Activated CD8-positive, alpha-beta memory T cell treated with anti-CD3 and anti-CD28 coated beads, Interleukin-2, amount 10 ng/mL, durations not matched to agents 7 days and 5 days (primary cell): ENCODE results near the gene ERC2. TPM values are rescaled to one million over a fixed set of nuclear protein-coding genes. Genes with fewer than 3 reads are reported as not detected.

Experiments used
- ATAC-seq: fragments of 150-1000 bp; cut with Tn5 transposase; one replicate; pipeline ENCODE4 v1.10.0; 2021; ENCODE audit warnings: moderate library complexity
- CTCF ChIA-PET: fragments of 350-600 bp; sonication (Branson Sonifier 250); formaldehyde crosslinking; loops from one replicate; lab custom pipeline; 2021; ENCODE audit warnings: antibody characterized with exemption; lab: Charles Lee
- DNase-seq: peaks from one replicate; pipeline ENCODE4 v3.0.0-alpha.2; 2020
- H3K27ac Mint-ChIP-seq: one replicate; pipeline ENCODE4 v1.8.0; 2021; ENCODE audit warnings: mild to moderate bottlenecking, mixed read lengths
- H3K27me3 Mint-ChIP-seq: one replicate; pipeline ENCODE4 v1.8.0; 2021; ENCODE audit warnings: mixed read lengths
- H3K36me3 Mint-ChIP-seq: one replicate; pipeline ENCODE4 v1.8.0; 2021; ENCODE audit warnings: mild to moderate bottlenecking, mixed read lengths
- H3K4me1 Mint-ChIP-seq: one replicate; pipeline ENCODE4 v1.8.0; 2021; ENCODE audit warnings: mixed read lengths
- H3K4me3 Mint-ChIP-seq: one replicate; pipeline ENCODE4 v1.8.0; 2021; ENCODE audit warnings: mild to moderate bottlenecking, moderate library complexity, mixed read lengths
- H3K9me3 Mint-ChIP-seq: one replicate; pipeline ENCODE4 v1.8.0; 2022; ENCODE audit warnings: low read depth, mixed read lengths
- total RNA-seq, 2 experiments: library from RNA; stranded (reverse); gene quantifications; one replicate each; pipeline ENCODE4 v1.2.3, GENCODE V29; 2021

ERC2 gene
- total RNA-seq, 2 experiments from 2014 or later: not detected

DNA sequence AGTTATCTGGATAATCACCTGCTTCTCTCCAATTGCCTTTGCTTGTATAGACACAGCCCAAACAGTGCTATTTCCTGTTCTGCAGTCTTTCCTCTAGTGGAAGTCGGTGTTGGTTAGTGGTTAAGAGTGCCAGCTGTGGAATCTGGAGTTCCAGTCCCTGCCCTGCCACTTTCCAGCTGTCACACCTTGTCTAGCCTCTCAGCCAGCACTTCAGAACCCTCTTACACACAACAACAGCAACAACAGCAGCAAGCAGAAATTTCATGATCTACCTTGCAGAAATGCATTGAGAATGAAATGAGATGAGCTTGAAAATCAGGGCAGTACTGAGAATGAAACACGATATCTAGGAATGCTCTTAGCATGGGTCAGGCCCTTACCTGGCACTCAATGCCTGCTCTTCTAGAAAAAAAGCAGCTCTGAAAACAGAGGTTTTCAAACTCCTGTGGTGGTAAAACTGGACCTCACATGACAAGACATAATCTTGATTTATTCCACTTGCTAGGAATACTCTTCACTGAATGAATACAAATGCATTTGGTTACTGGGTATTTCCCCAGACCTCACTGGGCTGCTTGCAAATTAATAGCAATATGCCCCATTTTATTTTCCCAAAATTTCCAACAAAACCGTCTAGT, 977.9 kb downstream of the ERC2 start:
- Mint-ChIP-seq H3K27me3 (peaks cover 50% of the 10 kb centered on the region), H3K4me3 (no peak overlapping the region), H3K27ac (no peak overlapping the region), H3K9me3 (no peaks in the 10 kb centered on the region), H3K36me3 (no peaks in the 10 kb centered on the region), H3K4me1 (peaks cover 12% of the 10 kb centered on the region)
- ATAC-seq (no peak), DNase-seq (no peak)
- CTCF ChIA-PET: no interaction called here

DNA sequence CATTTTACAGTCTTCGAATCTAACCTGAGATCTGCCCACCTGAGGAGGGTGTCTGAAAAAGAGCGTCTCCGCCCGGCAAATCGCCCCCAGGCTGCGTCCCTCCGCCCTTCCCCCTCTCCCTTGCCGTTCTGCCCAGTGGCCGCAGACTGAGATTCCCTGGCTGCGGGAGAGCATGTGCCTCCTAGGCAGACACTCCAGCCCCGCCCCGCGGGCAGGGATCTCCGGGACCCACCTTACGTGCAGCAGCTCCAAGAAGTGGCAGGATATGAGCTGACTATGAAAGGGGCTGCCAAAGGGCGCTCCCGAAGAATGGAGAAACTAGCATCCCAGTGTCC, 978.5 kb downstream of the ERC2 start:
- no peaks in the 10 kb centered on the region for H3K9me3 Mint-ChIP-seq
- H3K36me3 Mint-ChIP-seq: no peaks in the 10 kb centered on the region
- CTCF ChIA-PET: no interaction called here
- no peak overlapping the region for H3K4me3 Mint-ChIP-seq
- H3K4me1 Mint-ChIP-seq: peaks cover 12% of the 10 kb centered on the region
- no peak overlapping the region for H3K27ac Mint-ChIP-seq
- ATAC-seq: no peak
- no peak for DNase-seq
- peaks cover 55% of the 10 kb centered on the region for H3K27me3 Mint-ChIP-seq

DNA sequence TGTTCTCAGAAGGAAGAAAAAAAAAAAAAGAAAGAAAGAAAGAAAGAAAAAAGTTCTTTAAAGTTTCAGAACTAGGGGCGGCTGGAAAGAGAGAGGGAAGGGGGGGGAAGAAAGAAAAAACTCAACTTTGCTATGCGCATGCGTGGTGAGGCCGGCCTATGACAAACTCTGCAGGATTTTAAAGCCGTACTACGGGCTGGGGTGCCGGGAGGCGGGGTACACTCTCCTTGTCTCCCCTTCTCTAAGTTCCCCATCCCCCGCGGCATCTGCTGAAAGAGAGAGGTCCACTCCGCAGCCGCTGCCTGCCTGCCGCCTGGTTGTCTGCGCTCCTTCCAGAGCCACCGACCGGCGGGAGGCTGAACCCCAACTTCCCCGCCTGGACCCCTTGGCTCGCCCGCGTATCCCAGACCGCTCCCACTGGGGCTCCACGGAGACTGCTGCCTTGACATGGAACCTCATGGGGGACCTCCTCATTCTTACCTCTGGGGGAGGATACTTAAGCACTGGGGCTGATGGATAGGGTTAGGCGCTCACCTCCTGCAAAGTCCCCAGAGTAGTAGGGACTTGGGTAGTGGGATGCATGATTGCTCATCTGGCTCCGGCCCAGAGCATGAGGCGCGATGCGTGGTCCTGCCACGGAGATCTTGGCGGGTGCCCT, 979.7 kb downstream of the ERC2 start:
- Mint-ChIP-seq H3K27me3 (peaks cover 67% of the 10 kb centered on the region), H3K4me3 (peak overlapping the region; percentile 28), H3K4me1 (peaks cover 12% of the 10 kb centered on the region), H3K9me3 (no peaks in the 10 kb centered on the region), H3K27ac (no peak overlapping the region), H3K36me3 (no peaks in the 10 kb centered on the region)
- CTCF ChIA-PET: no interaction called here
- DNase-seq (no peak), ATAC-seq (no peak)

DNA sequence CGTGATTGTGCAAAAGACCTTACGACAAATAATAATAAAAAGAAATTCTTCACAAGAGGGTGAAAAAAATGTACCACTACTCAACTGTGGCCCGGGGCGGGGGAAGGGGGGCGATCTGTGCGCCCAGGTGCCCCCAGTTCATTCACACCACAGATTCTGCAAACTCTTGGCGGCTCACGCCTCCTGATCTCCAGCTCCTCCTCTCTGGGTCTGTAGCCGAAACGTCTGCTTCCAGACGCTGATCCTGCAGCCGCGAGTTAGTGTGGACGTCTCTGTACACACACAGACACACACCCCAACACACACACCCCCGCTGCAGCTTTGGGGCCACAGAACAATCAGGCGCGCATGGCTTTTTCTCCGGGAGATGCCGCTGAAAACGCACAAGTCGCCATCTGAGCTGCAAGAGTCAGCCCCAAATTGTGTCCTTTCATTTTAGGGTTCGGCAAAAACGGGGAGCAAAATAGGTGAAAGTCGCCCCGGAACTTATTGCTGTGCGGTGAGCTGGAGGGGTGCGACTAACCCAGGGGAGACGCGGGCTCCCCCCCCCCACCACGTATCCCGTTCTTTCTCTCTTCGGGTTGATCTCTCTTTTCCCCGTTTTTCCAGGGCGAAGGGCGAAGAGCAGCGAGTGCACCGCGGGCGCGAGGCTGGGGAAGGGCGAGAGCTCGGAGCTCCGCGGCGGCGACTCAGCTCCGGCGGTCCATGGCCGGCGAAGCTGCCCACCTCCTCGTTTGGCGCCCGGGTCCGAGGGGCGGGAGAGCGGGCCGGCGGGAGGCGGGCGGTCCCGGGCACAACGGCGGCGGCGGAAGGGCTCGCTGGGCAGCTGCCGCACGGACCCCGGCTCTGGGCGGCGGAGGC, 980.7 kb downstream of the ERC2 start:
- no peak for ATAC-seq
- DNase-seq: no peak
- Mint-ChIP-seq H3K4me3 (peak overlapping the region; percentile 59), H3K27ac (peak overlapping the region; percentile 32), H3K36me3 (no peaks in the 10 kb centered on the region), H3K27me3 (peaks cover 76% of the 10 kb centered on the region), H3K9me3 (no peaks in the 10 kb centered on the region), H3K4me1 (peaks cover 14% of the 10 kb centered on the region)
- CTCF ChIA-PET: no interaction called here

DNA sequence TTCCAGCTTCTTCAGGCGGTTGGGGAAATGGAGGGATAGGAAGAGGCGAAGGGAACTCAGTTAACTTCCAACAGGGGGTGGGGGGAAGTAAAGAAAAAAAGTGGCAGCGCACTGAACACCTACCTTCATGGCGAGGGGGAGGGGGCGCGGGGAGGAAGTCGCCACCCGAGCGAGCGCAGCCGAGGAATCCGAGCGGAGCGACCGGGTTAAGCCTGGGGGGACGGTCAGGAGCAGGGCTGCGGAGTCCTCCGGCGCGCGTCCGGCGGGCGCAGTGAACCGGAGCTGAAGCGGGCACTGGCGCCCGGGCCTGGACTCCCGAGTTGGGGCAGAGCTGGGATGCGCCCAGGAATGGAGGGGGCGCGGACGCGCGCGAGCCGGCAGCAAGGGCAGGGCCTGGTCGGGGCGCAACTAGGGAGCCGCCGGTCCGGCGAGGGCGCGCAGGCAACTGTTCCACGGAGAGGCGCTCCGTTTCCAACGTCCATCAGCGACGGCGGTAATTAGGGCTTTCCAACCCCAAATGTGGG, 981.3 kb downstream of the ERC2 start, which contains the start of gene WNT5A:
Gene WNT5A, minus strand, starts transcription at position 450 of the 524 bp plus-strand sequence. Its CDS starts 321 bp downstream, at position 129.
- H3K4me1 Mint-ChIP-seq: peaks cover 14% of the 10 kb centered on the region
- peaks cover 80% of the 10 kb centered on the region for H3K27me3 Mint-ChIP-seq
- ATAC-seq (no peak), DNase-seq (no peak)
- no peaks in the 10 kb centered on the region for H3K9me3 Mint-ChIP-seq
- H3K27ac Mint-ChIP-seq: peak within 1 kb of the TSS; percentile 56
- no peaks in the 10 kb centered on the region for H3K36me3 Mint-ChIP-seq
- peak within 1 kb of the TSS; percentile 59 for H3K4me3 Mint-ChIP-seq
- CTCF ChIA-PET: interaction anchor here (0.7 kb wide), 1 partner anchor 876 kb away, joined by 3 read pairs; no protein-coding TSS in a partner anchor

DNA sequence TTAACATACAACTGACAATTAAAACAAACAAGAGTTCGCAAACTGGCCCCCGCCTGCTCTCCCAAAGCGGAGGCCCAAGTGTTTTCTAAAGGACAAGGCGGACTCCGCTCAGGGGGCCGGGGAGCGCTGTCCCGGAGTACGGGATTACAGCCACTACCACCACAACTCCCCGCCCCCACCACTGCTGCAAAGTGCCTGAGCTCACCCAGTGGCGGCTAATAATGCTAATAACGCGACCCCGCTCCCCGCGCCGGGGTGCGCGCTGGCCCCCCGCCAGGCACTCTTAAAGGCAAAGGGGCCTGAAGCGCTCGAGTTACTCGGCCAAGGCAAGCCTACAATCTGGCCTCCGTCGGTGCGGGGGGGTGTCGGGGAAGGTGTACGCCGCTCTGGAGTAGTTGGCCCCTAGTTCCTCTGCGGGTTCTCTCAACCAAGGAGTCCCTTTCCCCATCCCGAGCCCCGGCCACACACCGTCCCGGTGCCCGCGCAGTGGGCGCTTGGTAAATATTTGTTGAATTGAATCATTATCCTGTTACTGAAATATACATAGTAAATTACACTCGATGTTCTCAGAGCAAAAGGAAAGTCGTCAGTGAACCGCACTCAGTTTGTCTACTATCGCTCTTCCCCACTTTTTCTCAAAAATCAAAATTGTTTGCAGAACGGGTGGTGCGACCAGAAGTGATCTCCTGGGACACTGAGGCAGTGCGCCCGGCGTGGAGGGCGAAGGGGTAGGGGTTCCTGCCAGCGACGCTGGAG, 982.0 kb downstream of the ERC2 start:
- Mint-ChIP-seq H3K27me3 (peaks cover 86% of the 10 kb centered on the region), H3K9me3 (no peaks in the 10 kb centered on the region), H3K27ac (peak overlapping the region; percentile 56), H3K4me1 (peaks cover 14% of the 10 kb centered on the region), H3K4me3 (peak overlapping the region; percentile 48), H3K36me3 (no peaks in the 10 kb centered on the region)
- CTCF ChIA-PET: interaction anchor here (0.7 kb wide), 1 partner anchor 876 kb away, joined by 3 read pairs; no protein-coding TSS in a partner anchor
- ATAC-seq (no peak), DNase-seq (no peak)

DNA sequence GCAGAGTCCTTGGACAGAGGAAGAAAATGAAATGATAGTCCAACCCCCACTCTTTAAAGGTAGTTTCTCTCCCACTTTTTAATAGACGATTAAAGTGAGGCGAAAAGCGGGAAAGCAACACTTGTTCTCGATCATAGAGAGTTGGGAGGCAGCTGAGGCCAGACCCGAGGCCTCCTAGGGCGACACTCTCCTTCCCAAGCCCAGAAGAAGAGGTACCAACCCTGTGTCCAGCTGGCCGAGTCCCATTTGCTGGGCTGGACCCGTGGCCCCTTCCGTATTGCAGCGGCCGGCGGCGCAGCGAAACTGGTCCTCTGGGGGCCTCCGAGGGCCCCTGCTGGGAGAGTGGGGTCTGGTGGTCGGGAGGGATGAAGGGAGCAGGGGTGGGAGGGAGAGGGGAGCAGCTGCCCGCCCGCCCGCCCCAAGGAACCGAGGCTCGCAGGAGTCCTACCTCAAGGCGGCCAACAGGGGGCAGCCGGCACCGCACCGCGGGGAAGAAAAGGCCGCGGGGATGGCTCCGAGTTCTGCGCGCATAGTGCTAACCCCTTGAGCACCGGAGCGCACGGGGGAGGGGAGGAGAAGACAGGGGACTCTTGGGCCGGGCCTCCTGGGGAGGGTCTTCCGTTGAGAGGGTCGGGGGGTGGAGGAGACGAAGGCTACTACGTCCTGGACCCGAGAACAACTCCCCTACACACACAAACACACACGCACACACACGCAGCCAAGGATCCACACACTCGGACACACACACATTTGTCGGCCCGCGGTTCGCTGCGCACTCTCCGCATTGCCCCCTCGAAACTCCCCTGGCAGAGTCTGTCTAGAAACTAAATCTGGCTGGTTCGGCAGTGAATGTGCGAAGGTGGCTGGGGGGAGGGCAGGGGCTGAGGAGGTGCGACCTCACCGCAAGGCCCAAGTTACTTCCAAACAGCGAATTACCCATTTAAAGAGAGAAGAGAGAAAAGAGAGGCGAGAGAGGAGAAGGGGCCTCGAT, 983.2 kb downstream of the ERC2 start:
- ATAC-seq: peak; percentile 42
- Mint-ChIP-seq H3K27me3 (peaks cover 89% of the 10 kb centered on the region), H3K27ac (peak overlapping the region; percentile 34), H3K4me3 (no peak overlapping the region), H3K4me1 (peaks cover 14% of the 10 kb centered on the region), H3K9me3 (no peaks in the 10 kb centered on the region), H3K36me3 (no peaks in the 10 kb centered on the region)
- DNase-seq: peak; percentile 48
- CTCF ChIA-PET: interaction anchor here (1.8 kb wide), 1 partner anchor 766 kb away, joined by 5 read pairs; no protein-coding TSS in a partner anchor

DNA sequence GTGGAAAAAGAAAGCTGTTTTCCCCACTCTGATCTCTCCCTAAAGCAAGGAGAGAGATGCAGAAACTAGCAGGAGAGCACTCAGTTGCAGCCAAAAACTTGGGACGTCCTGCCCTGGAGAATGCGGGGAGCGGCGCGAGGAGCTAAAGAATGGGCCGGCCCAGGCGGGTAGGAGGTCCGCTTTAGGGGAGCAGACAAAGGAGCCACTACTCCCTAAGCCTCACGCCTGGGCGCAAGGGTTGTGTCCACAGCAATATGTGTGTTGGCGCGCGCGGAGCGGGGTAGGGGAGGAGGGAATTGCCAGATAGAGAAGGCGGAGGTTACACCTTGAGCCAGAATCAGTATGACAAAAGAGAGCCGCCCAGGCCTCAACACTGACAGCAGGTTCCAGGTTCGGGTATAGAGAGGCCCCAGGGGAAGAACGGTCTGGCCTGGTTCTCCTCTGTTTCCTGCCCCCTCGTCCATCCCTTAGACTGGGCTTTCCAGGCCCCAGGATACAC, 984.0 kb downstream of the ERC2 start:
- CTCF ChIA-PET: interaction anchor here (1.8 kb wide), 1 partner anchor 767 kb away, joined by 5 read pairs; no protein-coding TSS in a partner anchor
- Mint-ChIP-seq H3K4me1 (peaks cover 14% of the 10 kb centered on the region), H3K27me3 (peaks cover 87% of the 10 kb centered on the region), H3K9me3 (no peaks in the 10 kb centered on the region), H3K36me3 (no peaks in the 10 kb centered on the region), H3K4me3 (no peak overlapping the region), H3K27ac (no peak overlapping the region)
- ATAC-seq (no peak), DNase-seq (no peak)

DNA sequence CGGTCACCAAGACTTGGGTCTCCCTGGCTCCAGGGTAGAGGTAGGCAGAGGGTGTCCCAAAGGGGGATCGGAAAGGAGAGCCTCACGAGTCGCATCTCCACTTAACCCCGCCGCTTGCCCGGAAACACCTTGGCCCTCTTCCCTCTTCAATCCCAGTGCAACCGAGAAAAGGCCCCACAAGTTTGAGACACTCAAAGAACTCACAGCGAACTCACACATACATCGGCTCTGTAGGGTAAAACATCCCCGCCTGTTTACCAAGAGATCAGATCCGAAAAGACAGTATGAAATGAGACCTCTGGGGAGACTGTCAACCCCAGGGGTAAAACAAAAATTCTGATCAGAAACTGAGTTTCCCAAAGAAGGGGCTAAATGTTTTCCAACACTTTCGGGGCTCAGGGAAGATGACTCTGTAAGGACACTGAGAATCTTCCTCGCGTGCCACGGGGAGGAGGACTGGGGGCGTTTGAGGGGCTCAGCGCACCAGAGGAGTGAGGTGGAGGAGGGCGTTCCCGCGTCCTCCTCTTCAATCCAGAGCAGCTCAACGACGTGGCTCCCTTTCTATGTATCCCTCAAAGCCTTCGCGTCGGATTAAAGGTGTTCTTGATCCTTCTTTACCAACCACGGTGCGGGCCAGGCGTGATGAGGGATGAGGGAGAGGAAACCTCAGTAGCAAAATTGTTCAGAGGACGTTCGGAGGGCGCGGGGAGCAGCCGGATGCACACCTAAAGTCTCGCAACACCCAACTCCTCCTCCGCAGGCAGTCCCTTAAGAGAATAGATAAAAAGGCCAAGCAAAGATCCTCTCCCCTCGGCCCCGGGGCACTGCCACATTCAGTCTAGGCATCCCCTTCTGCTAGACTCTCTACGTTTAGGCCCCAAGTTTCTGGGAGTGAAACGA, 984.8 kb downstream of the ERC2 start:
- no peaks in the 10 kb centered on the region for H3K36me3 Mint-ChIP-seq
- DNase-seq (no peak), ATAC-seq (no peak)
- H3K9me3 Mint-ChIP-seq: no peaks in the 10 kb centered on the region
- peaks cover 86% of the 10 kb centered on the region for H3K27me3 Mint-ChIP-seq
- no peak overlapping the region for H3K27ac Mint-ChIP-seq
- CTCF ChIA-PET: interaction anchor here (1.8 kb wide), 1 partner anchor 768 kb away, joined by 5 read pairs; no protein-coding TSS in a partner anchor
- H3K4me3 Mint-ChIP-seq: no peak overlapping the region
- peaks cover 11% of the 10 kb centered on the region for H3K4me1 Mint-ChIP-seq

DNA sequence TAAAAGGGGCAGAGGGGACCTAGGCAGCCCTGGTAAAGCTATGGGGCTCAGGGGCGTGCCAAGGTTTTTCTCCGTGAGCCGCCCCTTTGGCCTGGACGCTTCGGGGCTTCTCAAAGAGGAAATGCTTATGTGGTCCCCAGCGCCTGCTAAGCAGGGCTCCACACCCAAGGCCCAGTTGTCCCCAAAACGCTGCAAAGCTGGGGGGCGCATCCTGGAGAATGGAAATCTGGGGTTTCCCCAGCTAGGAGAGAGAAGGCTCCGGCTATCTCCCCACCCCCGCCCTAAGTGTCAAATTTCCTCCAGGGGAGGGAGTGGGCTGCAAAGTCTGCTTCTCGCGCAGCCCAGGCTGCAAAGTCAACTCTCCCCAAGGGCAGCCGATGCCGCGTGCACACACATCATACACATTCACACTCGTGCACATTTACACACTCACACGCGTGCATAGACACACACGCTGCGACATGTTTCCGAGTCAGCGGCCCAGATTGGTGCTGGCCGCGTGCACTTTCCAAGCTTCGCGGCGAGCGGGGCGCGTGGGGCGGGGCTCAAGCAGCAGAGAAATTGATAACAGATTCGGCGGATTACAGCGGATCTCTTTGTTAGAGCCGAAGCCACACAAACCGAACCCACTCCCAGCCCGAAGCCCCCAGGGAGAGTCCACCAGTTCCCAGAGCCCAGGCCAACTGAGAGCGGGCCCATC, 985.6 kb downstream of the ERC2 start:
- Mint-ChIP-seq H3K4me3 (no peak overlapping the region), H3K27ac (no peak overlapping the region), H3K4me1 (peaks cover 8% of the 10 kb centered on the region), H3K27me3 (peaks cover 82% of the 10 kb centered on the region), H3K36me3 (no peaks in the 10 kb centered on the region), H3K9me3 (no peaks in the 10 kb centered on the region)
- CTCF ChIA-PET: no interaction called here
- DNase-seq: no peak
- no peak for ATAC-seq
